Measurements from ENCODE around the gene HOXB2. TPM values are rescaled to one million over a fixed set of nuclear protein-coding genes. Genes with fewer than 3 reads are reported as not detected.

HOXB2 gene
- total and polyA plus RNA-seq, 3 experiments from 2014 or later: 12.8 to 18.3 (median 16.7) TPM

GRCh38 chr17:48567646-48568354 is 22.9 kb upstream of the HOXB2 start:
- H3K4me3 Mint-ChIP-seq: no peak overlapping the region
- H3K9me3 ChIP-seq (ENCODE audit: low read length): no peaks in the 10 kb centered on the region
- CTCF ChIA-PET: interaction anchor here (1.1 to 2.0 kb wide), 4 partner anchors 10 to 216 kb away, joined by 3 to 4 read pairs (median 4); no protein-coding TSS in a partner anchor
- DNase-seq: no peak
- H3K9me3 Mint-ChIP-seq: no peaks in the 10 kb centered on the region
- POLR2A ChIA-PET: no interaction called here
- H3K4me1 ChIP-seq (ENCODE audit: insufficient read depth, low read length): no peaks in the 10 kb centered on the region
- no peak overlapping the region for H3K27ac ChIP-seq (ENCODE audit: low read depth, low read length)
- peaks cover 0 to 9% (median 4%) of the 10 kb centered on the region in 3 donors for H3K36me3 Mint-ChIP-seq
- no peak overlapping the region for H3K4me3 ChIP-seq (ENCODE audit: low read length)
- peak overlapping the region in 1 of 8 donors; percentile 3 for H3K27ac Mint-ChIP-seq
- H3K27me3 Mint-ChIP-seq: peaks cover 0 to 10% of the 10 kb centered on the region in 2 donors
- H3K4me1 Mint-ChIP-seq: peaks cover 0 to 3% (median 0%) of the 10 kb centered on the region in 3 donors
- no peaks in the 10 kb centered on the region for H3K27me3 ChIP-seq (ENCODE audit: insufficient read depth, low read length, poor library complexity, severe bottlenecking)
- no peaks in the 10 kb centered on the region for H3K36me3 ChIP-seq (ENCODE audit: insufficient read depth, low read length)

GRCh38 chr17:48567209-48567608 is 22.3 kb upstream of the HOXB2 start:
- Histone ChIP-seq H3K36me3 (ENCODE audit: insufficient read depth, low read length) (no peaks in the 10 kb centered on the region), H3K4me1 (ENCODE audit: insufficient read depth, low read length) (no peaks in the 10 kb centered on the region), H3K27ac (ENCODE audit: low read depth, low read length) (no peak overlapping the region), H3K27me3 (ENCODE audit: insufficient read depth, low read length, poor library complexity, severe bottlenecking) (no peaks in the 10 kb centered on the region), H3K4me3 (ENCODE audit: low read length) (no peak overlapping the region), H3K9me3 (ENCODE audit: low read length) (no peaks in the 10 kb centered on the region)
- peak in 1 of 5 donors; percentile 33 for DNase-seq
- CTCF ChIA-PET: interaction anchor here (1.1 to 2.0 kb wide), 3 partner anchors 9 to 75 kb away, joined by 3 to 4 read pairs (median 4); no protein-coding TSS in a partner anchor
- no peak overlapping the region for H3K27ac Mint-ChIP-seq
- H3K4me1 Mint-ChIP-seq: peaks cover 0 to 4% (median 4%) of the 10 kb centered on the region in 3 donors
- no peaks in the 10 kb centered on the region for H3K9me3 Mint-ChIP-seq
- H3K27me3 Mint-ChIP-seq: peaks cover 0 to 10% of the 10 kb centered on the region in 2 donors
- H3K36me3 Mint-ChIP-seq: peaks cover 0 to 9% (median 4%) of the 10 kb centered on the region in 3 donors
- no peak overlapping the region for H3K4me3 Mint-ChIP-seq
- POLR2A ChIA-PET: no interaction called here

- Mint-ChIP-seq H3K9me3 (no peaks in the 10 kb centered on the region), H3K4me3 (no peak overlapping the region), H3K27me3 (peaks cover 0 to 11% of the 10 kb centered on the region in 2 donors), H3K4me1 (peaks cover 0 to 9% (median 7%) of the 10 kb centered on the region in 3 donors), H3K36me3 (peaks cover 0 to 7% (median 4%) of the 10 kb centered on the region in 3 donors), H3K27ac (no peak overlapping the region)
- H3K27me3 ChIP-seq (ENCODE audit: insufficient read depth, low read length, poor library complexity, severe bottlenecking): no peaks in the 10 kb centered on the region
- H3K4me1 ChIP-seq (ENCODE audit: insufficient read depth, low read length): no peaks in the 10 kb centered on the region
- ChIA-PET POLR2A (no interaction called here), CTCF (interaction anchor here (1.1 to 2.0 kb wide), 3 partner anchors 9 to 75 kb away, joined by 3 to 4 read pairs (median 4); no protein-coding TSS in a partner anchor)
- no peak overlapping the region for H3K27ac ChIP-seq (ENCODE audit: low read depth, low read length)
- no peak for DNase-seq
- H3K36me3 ChIP-seq (ENCODE audit: insufficient read depth, low read length): no peaks in the 10 kb centered on the region
- H3K9me3 ChIP-seq (ENCODE audit: low read length): no peaks in the 10 kb centered on the region
- H3K4me3 ChIP-seq (ENCODE audit: low read length): no peak overlapping the region
Measured at GRCh38 chr17:48566717-48567116, 21.8 kb upstream of the HOXB2 start.

GRCh38 chr17:48565925-48566710 is 21.2 kb upstream of the HOXB2 start:
- Histone ChIP-seq H3K9me3 (ENCODE audit: low read length) (no peaks in the 10 kb centered on the region), H3K4me3 (ENCODE audit: low read length) (no peak overlapping the region), H3K36me3 (ENCODE audit: insufficient read depth, low read length) (no peaks in the 10 kb centered on the region), H3K4me1 (ENCODE audit: insufficient read depth, low read length) (no peaks in the 10 kb centered on the region), H3K27ac (ENCODE audit: low read depth, low read length) (no peak overlapping the region), H3K27me3 (ENCODE audit: insufficient read depth, low read length, poor library complexity, severe bottlenecking) (no peaks in the 10 kb centered on the region)
- Mint-ChIP-seq H3K4me3 (no peak overlapping the region), H3K36me3 (peaks cover 0 to 4% (median 2%) of the 10 kb centered on the region in 3 donors), H3K27ac (no peak overlapping the region), H3K9me3 (no peaks in the 10 kb centered on the region), H3K27me3 (peaks cover 0 to 14% of the 10 kb centered on the region in 2 donors), H3K4me1 (peaks cover 0 to 12% (median 11%) of the 10 kb centered on the region in 3 donors)
- CTCF ChIA-PET: no interaction called here
- no peak for DNase-seq
- POLR2A ChIA-PET: no interaction called here

DNA sequence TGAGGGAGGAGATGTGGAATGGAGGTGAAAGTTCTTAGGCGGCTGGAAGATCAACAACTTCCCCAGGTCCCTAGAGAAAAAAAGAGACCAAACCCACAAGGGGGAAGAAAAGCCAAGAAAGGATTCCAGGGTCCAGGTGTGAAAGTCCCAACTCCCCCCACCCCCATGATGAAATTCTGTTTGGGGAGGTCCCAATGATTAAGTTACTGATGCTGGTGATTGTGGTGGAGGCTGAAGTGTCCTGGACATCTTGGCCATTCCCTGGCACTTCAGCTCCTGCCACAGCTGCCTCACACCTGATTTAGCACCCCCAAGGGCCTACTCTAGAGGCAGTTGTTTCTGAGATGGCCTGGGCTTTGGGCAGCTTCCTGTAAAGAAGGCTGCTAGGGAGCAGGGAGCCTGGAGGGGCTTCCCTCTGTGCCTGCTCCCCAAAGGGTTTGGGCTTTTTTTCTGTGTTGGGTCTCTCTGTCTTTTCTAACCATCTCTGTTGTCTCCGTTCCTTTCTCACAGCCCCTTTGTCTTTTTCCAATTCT is 20.2 kb upstream of the HOXB2 start:
- no peak overlapping the region for H3K27ac ChIP-seq (ENCODE audit: low read depth, low read length)
- peaks cover 0 to 5% (median 0%) of the 10 kb centered on the region in 3 donors for H3K36me3 Mint-ChIP-seq
- no peak overlapping the region for H3K4me3 Mint-ChIP-seq
- CTCF ChIA-PET: no interaction called here
- H3K4me1 Mint-ChIP-seq: peaks cover 0 to 12% (median 11%) of the 10 kb centered on the region in 3 donors
- no peak for DNase-seq
- no peaks in the 10 kb centered on the region for H3K9me3 Mint-ChIP-seq
- H3K27ac Mint-ChIP-seq: no peak overlapping the region
- H3K27me3 ChIP-seq (ENCODE audit: insufficient read depth, low read length, poor library complexity, severe bottlenecking): no peaks in the 10 kb centered on the region
- no peaks in the 10 kb centered on the region for H3K4me1 ChIP-seq (ENCODE audit: insufficient read depth, low read length)
- H3K4me3 ChIP-seq (ENCODE audit: low read length): no peak overlapping the region
- H3K9me3 ChIP-seq (ENCODE audit: low read length): no peaks in the 10 kb centered on the region
- H3K27me3 Mint-ChIP-seq: peaks cover 0 to 16% of the 10 kb centered on the region in 2 donors
- POLR2A ChIA-PET: no interaction called here
- no peaks in the 10 kb centered on the region for H3K36me3 ChIP-seq (ENCODE audit: insufficient read depth, low read length)

GRCh38 chr17:48564188-48565021 is 19.5 kb upstream of the HOXB2 start:
- Mint-ChIP-seq H3K9me3 (no peaks in the 10 kb centered on the region), H3K4me1 (peaks cover 0 to 12% (median 11%) of the 10 kb centered on the region in 3 donors), H3K36me3 (peaks cover 0 to 5% (median 0%) of the 10 kb centered on the region in 3 donors), H3K27me3 (peaks cover 0 to 16% of the 10 kb centered on the region in 2 donors), H3K27ac (no peak overlapping the region), H3K4me3 (no peak overlapping the region)
- ChIA-PET CTCF (no interaction called here), POLR2A (no interaction called here)
- H3K27me3 ChIP-seq (ENCODE audit: insufficient read depth, low read length, poor library complexity, severe bottlenecking): no peaks in the 10 kb centered on the region
- no peaks in the 10 kb centered on the region for H3K36me3 ChIP-seq (ENCODE audit: insufficient read depth, low read length)
- no peaks in the 10 kb centered on the region for H3K9me3 ChIP-seq (ENCODE audit: low read length)
- H3K27ac ChIP-seq (ENCODE audit: low read depth, low read length): no peak overlapping the region
- no peak for DNase-seq
- H3K4me3 ChIP-seq (ENCODE audit: low read length): no peak overlapping the region
- no peaks in the 10 kb centered on the region for H3K4me1 ChIP-seq (ENCODE audit: insufficient read depth, low read length)

- H3K36me3 ChIP-seq (ENCODE audit: insufficient read depth, low read length): no peaks in the 10 kb centered on the region
- POLR2A ChIA-PET: no interaction called here
- no peaks in the 10 kb centered on the region for H3K9me3 ChIP-seq (ENCODE audit: low read length)
- peak overlapping the region in 1 of 7 donors; percentile 20 for H3K4me3 Mint-ChIP-seq
- H3K27me3 Mint-ChIP-seq: peaks cover 0 to 12% of the 10 kb centered on the region in 2 donors
- H3K4me1 ChIP-seq (ENCODE audit: insufficient read depth, low read length): no peaks in the 10 kb centered on the region
- no peaks in the 10 kb centered on the region for H3K27me3 ChIP-seq (ENCODE audit: insufficient read depth, low read length, poor library complexity, severe bottlenecking)
- no peak overlapping the region for H3K4me3 ChIP-seq (ENCODE audit: low read length)
- H3K4me1 Mint-ChIP-seq: peaks cover 0 to 12% (median 11%) of the 10 kb centered on the region in 3 donors
- CTCF ChIA-PET: no interaction called here
- H3K36me3 Mint-ChIP-seq: peaks cover 0 to 4% (median 0%) of the 10 kb centered on the region in 3 donors
- H3K9me3 Mint-ChIP-seq: no peaks in the 10 kb centered on the region
- no peak for DNase-seq
- no peak overlapping the region for H3K27ac Mint-ChIP-seq
- H3K27ac ChIP-seq (ENCODE audit: low read depth, low read length): no peak overlapping the region
Measured at GRCh38 chr17:48563867-48564187, 18.9 kb upstream of the HOXB2 start.
